HL-60/S4 treated with phorbol 12-myristate 13-acetate at 8.2 ng/mL for 4 days and 3 days (cell line): ENCODE data around the gene NEURL1.

Experiments used
- in situ Hi-C: fragments of 300-500 bp; cut with MboI; formaldehyde crosslinking; loops from 2 replicates; pipeline ENCODE4 v1.15.0; 2022; ENCODE audit warnings: low sequenced_read_pairs

NEURL1 gene

DNA sequence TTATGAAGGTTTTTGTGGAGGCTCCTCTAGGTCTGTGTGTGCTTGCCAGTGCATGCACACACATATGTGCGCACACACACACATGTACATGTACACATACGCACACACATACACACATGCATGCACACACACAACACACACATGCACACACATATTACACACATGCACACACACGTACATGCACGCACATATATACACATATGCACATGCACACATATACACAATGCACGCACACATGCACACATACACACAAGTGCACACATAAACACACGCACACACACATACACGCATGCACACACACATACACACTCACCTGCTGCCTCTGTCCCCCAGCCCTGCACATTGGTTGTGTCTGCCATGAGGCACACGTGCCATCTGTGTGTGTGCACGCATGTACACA lies 66.3 kb downstream of the NEURL1 start:
- in situ Hi-C loops = no loop called here

DNA sequence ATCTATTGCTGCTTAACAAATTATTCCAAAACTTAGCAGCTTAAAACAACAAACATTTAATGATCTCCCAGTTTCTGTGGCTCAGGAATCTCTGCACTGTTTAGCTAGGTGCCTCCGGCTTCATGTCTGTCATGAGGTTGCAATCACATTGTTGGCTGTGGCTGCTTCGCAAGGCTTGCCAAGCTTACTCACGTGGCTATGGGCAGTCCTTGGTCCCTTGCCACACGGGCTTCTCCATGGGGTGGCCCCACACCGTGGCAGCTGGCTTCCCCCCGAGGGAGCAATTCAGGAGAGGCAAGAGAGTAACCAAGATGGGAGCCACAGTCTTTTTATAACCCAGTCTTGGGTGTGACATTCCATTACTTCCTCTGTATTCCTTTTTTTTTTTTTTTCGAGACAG lies 67.4 kb downstream of the NEURL1 start:
- in situ Hi-C loops = no loop called here

DNA sequence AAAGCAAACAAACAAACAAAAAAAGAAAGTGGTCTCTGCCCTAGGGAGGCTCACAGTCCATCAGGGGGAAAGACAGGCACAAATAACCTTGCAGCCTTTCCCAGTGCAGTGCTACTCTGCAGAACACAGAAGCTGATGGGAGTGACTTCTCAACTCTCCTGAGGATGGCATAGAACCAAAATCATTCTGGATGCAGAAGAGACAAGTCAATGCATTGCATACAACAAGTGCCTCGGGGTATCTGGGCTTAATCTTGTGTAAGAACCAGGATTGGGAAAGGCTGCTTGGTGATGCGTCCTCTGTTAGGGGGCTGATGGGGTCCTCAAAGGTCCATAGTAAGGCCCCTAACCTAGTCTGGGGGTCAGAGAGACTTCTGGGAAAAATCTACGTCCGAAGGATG lies 68.9 kb downstream of the NEURL1 start:
- in situ Hi-C loops = no loop called here

DNA sequence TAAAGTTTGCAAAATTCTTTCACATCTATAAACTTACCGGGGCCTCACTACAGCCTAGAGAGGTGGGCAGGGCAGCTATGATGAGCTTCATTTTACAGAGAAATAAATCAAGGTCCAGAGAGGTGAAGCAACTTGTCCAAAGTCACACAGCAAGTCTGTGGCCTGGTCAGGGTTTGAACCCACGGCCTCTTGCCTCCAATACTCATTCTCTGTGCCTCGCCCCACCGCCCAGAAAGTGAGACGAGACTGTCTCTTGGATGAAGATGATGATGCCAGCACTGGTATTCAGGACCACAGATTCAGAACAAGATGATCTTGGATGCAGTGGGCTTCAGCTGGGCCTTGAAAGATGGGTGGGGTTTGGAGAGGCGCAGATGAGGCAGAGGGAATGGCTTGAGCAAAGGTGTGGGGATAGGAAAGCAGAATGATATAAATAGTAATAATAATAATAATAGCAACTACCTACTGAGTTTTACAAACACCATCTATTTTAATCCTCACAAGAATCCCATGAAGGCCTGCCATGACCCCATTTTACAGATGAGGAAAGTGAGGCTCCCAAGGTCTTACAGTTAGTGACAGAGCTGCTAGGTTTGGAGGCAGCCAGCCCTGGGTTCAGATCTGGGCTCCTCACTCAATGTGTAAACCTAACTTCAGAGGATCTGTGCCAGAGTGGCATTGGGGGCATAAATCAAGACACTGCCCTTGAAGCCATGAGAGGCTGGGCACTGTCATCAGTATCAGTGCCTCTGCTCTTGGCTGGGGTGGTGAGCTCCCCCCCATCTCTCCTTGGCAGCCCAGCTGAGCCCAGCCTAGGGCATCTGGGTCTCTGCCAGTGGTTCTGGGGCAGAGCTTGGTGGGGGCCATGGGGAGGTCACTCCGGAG lies 70.0 kb downstream of the NEURL1 start:
- in situ Hi-C loops = no loop called here

DNA sequence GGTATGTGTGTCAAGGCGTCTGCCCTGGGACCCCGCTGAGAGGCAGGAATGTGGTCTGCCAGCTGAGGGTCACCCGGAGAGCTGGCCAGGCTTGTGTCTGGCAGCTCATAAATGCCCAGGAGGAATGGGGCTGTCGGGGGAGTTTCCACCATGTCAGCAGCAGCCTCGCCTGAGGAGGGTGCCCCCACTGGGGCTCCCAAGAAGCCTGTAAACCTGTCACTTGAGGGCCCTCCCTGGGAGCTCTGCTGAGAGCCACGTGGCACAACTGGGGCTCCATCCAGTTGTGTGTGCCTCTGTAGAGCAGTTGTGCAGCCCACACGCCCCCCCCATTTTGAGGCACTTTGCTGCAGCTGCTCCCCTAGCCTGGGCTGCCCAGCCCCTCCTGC lies 70.6 kb downstream of the NEURL1 start:
- in situ Hi-C loops = no loop called here

DNA sequence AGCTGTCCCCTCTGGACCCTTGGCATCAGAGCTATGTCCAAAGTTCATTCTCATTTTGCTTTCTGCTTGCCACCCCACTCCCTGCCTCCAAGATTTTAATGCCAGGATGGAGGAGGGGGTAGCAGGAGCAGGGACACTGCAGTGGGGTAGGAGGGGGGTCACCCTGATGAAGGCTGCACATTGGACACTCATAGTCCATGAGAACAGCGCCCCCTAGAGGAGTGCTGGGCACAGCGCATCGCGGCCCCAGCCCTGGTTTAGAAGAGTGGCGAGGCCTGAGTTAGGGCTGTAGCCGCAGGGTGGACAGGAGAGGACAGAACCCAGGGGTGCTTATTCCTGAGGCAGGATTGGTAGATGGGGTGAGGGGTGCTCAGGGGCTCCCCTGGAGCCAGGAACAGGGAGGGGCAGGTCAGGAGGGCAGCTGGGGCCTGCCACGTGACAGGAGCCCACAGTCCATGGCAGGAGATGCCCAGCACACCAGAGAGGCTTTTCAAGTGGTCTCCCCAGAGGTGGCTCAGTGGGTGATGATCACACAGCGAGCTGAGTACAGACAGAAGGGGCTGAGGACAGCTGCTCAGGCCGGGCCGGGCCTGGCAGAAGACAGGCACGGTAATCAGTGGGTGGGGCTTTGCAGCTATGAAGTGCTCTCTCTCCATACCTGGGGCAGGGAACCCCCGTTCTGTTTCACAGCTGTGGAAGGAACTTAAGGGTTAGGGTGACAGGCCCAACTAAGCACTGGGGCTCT lies 71.4 kb downstream of the NEURL1 start:
- in situ Hi-C loops = no loop called here

DNA sequence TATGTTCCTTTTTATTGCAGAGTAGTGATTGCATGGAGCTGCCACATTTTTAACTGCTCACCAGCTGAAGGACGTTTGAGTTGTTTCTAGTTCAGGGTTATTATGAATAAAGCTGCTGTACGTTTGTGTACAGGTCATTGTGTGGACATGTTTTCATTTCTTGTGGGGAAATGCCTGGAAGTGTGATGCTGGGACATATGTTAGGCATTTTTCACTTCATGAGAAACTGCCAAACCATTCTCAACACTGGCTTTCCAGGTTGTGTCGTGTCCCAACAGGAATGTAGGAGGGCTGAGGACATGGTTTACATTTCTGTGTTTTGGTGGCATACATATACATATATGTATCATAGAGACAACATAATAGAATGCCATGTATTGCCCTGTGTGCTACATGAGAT lies 73.0 kb downstream of the NEURL1 start:
- in situ Hi-C loops = no loop called here

DNA sequence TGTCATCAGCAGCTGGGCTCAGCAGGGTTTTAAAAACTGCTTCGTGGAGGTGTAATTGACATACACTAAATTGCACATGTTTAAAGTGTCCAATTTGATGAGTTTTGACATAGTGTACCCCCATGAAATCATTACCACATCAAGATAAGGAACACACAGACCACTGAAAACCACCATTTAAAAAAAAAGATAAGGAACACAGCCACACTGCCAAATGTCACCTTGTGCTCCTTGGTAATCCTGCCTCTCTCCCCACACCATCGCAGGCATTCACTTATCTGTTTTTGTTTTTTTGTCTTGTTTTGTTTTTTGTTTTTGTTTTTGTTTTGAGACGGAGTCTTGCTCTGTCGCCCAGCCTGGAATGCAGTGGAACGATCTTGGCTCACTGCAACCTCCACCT lies 75.0 kb downstream of the NEURL1 start:
- in situ Hi-C loops = no loop called here

DNA sequence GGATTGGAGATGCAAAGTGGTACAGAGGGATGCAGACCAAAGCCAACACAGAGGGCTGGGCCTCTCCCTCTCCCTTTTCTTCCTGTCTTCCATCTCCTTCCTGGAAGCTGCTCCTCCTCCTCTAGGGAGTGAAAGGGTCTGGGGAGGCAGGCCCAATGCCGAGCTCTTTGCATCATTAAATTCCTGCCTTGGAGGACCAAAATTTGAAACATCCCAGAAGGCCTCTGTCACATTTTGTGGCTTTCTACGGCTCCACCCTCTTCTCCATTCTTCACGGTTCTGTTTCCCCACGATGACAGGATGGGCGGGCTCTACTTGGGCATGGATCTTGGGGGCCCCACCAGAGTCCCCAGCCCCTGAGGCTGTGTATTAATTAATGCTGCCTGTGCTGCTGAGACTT lies 76.4 kb downstream of the NEURL1 start:
- in situ Hi-C loops = no loop called here

DNA sequence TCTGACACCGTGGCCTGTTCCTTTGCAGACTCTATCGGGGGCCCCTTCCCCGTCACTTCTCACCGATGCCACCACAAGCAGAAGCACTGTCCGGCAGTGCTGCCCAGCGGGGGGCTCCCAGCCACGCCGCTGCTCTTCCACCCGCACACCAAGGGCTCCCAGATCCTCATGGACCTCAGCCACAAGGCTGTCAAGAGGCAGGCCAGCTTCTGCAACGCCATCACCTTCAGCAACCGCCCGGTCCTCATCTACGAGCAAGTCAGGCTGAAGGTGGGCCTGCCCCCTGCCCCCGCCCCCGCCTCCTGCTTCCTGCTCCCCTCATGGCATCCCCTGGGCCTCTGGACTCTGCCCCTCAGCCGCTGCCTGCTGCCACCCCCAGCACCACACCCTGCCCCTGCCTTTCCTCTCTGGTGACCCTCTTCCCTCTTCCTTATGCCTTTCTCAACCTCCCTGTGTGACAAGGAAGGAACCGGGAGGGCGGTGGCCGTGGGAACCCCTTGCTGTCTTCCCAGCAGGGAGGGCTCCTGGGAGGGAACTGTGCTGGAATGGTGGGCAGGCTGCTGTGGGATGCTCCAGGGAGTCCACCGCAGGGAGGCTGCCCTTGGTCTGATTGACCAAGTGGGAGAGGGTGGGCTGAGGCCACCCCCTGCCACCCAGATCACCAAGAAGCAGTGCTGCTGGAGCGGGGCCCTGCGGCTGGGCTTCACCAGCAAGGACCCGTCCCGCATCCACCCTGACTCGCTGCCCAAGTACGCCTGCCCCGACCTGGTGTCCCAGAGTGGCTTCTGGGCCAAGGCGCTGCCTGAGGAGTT lies 77.5 kb downstream of the NEURL1 start:
- in situ Hi-C loops = no loop called here

DNA sequence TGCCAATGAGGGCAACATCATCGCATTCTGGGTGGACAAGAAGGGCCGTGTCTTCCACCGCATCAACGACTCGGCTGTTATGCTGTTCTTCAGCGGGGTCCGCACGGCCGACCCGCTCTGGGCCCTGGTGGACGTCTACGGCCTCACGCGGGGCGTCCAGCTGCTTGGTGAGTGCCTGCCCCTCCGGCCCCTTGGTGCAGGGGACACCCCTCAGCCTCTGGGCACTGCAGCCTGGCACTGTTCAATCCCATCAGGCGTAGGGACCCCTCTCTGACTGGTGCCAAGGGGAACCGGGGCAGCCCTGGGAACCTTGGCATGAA lies 78.1 kb downstream of the NEURL1 start:
- in situ Hi-C loops = no loop called here

DNA sequence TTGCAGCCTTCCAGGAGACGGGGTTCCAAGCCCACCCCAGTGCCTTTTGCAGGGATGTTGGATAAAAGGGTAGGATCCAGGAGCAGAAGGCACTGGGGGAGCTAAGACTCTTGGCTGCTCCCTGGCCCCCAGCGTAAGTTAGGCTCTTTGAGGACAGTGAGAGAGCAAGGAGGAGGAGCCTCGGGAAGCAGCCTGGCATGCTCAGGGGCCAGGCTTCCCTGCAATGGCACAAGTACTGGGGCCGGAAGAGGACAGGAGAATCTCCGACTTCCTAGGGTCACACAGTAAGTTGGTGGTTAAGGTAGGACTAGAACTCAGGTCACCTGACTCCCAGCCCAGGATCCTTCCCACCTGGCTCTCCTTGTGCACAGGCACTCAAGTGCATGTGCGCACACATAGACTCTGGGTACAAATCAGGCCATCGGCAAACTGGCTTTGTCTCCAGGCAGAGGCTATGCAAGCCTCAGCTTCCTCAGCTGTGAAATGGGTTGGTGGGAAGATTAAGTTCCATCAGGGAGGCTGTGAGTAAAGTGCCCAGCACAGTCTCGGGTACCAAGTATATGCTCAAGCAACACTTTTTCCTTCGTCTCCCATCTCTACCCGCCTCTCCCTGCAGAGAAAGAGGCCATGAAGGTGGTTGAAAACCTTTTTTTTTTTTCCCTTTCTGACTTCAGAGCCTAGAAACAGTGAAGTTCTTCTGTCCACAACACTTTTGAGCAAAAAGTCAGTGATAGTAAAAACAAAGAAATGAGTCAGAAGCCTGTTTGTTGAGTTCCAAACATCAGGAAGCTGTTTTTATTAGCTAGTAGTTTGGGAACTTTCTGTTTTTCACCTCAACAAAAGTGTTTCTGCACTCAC lies 79.1 kb downstream of the NEURL1 start:
- in situ Hi-C loops = no loop called here

DNA sequence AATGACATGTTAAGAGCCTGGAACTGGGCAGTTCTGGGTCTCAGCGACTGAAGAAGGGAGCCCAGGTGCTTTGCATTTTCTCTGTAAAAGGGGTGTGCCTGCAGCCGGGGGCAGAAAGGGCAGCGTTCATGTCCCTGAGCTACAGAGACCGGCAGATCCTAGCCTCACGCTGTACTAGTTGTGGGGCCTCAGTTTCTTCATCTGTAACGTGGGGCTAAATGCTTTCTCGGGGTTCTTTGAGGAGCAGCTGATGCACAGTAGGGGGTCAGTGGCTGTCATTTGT lies 79.6 kb downstream of the NEURL1 start:
- in situ Hi-C loops = no loop called here

DNA sequence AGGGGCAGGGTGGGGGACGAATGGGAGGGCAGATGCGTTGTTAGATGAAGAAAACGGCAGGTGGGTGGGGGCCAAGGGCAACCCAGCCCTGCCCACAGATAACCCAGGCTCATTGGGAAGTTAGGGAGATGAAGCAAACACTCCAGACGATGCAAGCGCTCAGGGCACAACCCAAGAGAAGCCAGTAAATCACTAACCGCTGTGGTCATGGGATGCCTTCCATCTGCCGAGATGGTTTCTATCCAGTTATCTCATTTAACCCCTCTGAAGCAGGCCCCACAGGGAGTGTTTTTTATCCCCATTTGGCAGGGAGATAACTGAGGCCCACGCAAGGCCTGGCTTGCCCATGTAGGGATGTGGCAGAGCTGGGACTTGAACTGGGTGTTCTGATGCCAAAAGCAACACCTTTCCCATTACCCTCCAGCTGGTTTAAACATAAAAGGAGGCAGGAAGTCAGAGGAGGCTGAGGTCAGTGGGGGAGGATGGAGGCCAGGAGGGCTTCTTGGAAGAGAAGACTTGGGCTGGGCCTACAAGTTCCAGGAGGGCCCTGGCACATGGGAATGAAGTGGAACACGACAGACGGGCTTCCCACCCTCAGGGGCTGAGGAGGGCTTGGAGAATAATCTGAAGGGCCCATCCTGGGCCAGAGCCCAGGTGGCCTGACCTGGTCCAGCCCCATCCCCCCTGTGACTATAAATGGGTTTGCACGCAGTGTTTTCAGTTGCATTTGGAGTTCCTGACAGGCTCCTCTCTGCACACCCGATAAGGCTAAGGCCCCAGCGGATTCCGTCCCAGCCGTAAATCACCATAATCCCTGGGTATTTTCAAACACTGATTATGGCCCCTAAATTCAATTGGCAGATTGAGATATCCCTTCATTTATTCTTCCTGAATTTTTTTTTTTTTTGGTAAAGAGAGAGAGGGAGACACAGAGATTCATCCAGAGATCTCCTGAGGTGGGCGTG lies 80.9 kb downstream of the NEURL1 start:
- in situ Hi-C loops = no loop called here

DNA sequence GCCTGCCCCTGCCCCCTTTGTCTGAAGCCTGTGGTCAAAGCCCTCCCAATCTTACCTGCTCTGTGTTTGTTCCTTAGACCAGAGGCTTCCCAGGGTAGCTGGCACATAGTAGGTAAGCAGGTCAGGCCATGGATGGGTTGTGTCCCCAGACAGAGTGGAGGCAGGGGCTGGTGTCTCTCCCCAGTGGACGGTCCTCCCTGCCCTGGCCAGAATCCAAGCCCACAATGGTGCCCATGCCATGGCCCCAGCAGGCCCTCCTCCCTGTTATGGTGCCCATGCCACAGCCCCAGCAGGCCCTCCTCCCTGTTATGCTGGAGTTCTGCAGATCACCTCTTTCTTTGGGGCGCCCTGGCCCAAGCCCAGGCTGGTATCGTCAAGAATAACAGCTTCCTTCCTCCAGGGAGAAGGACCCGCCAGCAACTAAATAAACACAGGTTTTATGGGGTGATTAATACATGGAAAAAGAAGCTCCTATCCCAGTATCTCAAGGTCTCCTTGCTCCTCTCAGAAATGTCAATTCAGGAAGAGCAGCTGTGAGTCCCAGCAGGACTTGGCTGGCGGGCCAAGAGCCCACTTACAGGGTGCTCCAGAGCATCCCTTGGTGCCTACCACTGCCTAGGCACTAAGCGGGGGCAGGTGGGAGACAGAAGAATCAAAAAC lies 82.0 kb downstream of the NEURL1 start:
- in situ Hi-C loops = no loop called here

DNA sequence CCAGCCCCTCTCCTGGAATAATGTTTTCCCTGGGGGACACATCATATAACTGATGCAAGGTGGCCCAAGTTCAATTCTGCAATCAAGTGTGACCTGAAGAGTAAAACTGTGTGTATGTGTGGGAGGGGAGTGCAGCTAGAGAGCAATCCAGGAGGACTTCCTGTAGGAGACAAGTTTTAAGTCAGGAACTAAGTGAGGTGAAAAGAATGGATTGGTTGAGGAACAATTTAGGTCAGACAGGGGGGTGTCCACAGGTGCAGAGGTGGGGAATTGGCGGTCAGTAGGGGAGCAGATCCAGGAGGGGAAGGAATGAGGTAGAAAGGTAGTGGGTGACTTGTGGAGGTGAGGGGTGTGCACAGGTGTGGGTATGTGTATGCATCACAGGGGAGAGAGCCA lies 82.6 kb downstream of the NEURL1 start:
- in situ Hi-C loops = no loop called here

DNA sequence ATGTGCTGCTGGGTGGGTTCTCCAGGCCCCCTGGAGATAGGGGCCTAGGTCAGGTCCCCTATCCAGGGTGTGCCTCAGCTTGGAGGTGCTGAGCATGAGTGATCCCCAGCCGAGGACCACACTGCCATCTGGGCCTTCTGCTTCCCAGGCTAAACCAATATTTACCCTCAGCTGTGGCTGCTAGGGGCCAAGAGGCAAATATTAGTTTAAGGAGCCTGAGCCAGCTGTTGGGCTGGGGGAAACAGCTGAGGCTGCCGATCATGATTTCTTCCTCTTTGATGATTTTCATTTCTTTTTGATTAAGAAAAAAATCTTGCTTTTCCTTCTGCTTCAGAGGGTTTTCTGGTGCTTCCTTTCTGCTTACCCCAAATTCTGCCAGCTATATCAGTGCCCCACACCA lies 83.4 kb downstream of the NEURL1 start:
- in situ Hi-C loops = no loop called here

DNA sequence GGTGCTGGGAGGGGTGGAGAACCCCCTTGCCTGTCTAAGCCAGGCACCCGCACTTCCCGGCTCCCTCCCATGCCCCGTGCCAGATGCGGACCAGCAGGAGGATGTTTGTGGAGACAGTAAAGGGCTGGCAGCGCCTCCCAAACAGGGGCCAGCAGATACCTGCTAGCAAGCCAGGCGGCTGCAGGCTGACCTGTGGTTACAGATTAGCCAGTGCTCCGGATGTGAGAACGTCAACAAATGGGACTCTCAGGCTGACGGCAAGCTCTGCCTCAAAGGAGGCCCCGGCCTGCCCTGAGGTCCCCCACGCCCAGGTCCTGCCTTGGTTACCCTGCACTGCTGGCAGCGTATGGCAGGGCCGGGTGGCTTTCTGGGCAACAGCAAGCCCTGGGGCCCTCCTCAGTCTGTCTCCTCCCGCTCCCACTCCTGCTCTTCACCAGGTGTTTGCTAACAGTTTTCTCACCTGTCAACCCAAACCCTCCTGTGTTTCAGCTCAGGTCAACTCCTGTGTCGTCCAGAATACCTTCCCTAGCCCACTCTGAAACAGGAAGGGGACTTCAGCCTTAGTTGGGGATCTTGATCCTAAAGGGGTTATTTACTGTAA lies 85.4 kb downstream of the NEURL1 start:
- in situ Hi-C loops = no loop called here

DNA sequence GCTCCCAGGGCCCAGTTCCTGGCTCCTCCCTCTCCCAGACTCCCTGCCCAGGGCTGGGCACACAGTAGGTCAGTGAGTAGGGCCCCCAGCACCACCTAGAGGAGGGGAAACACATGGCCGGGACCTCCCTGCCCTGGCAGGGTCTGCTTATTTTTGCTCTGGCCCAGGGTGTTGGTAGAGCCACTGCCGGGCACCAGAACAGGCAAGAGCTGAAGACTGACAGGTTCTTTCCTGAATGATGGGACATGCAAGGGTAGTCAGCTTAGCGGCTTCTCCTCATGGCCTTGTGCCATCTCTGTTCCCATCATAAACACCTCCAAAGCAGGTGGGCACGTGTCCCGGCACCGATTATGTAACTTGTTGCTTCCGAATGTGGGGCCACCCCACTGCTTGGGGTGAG lies 86.5 kb downstream of the NEURL1 start:
- in situ Hi-C loops = no loop called here
